GM18873 (cell line): ENCODE results near the gene RTP3.
A peak's percentile ranks its signal among the peaks of the same experiment; 100 is the strongest.

ENCODE experiments used
- ATAC-seq: cut with Tn5 transposase; IDR thresholded peaks from one replicate; pipeline ENCODE4 v1.9.1; 2021; ENCODE audit warnings: mild to moderate bottlenecking, moderate library complexity, moderate number of reproducible peaks; ENCODE audit not compliant: unreplicated experiment, low FRiP score

Gene RTP3

DNA sequence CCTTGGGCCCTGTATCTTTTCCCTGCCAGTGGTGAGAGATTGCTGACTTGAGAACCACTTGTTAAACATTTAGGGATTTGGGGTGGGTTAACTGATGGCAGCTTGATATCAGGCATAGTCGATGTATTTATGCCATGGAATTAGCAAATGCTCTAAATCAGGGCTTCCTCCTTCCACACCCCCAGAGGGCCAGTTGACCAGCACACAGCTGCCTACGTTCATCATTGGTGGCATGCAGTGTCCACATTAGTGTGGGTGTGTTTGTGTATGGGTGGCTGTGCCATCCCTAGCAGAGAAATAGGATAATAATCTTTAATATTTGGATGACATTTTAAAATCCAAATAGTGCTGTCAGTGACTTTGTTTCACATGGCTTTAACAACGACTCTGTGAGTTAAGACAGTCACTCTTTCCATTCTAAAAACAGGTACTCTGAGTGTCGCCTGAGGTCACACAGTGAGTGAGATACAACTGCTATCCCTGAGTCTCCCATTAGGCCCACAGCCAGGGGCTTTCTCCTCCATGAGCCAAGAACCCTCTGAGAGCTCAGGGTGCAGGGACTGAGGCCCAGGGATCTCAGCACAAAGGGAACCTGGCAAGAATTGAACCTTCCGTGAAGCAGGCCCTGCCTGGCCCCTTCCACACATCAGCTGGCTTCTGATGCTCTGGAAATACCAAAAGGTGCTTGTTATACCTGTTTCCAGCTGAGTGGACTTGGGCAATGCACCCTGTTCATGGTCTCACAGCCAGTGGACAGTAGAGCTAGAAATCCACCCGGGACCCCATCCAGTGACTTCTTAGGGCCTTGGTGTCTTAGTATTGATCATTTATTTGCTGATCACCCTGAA, 28.8 kb upstream of the RTP3 start:
- ATAC-seq: no peak

DNA sequence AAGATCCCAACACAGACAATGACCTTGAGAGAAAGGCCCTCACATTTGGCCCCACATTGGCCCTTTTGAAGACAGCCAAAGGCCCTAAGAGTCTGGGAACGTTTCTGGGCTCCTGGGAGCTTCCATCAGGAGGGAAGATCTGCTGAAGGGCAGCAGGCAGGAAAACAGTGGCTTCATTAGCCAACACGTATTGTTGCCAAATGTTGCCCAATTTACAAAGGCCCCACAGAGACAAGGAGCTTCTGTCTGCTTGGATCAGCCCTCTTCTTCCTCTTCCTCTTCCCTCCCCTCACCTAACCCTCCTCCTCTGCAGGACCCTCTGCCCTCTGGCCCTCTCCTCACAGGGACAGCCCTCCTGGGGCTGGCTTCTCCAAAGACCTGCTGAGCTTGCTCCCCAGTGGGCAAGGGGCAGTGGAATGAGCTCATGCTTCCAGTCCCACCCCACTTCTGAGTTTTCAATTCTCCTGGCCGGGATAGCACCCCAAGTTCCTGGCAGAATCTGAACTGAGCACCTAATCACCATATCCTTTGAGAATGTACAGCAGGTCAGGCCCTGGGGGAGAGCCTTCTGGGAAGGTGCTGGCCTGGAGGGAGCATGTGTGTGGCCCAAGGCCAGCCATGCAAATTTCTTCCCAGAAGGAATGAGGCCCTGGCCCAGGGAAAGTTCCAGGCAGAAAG, 28.0 kb upstream of the RTP3 start:
- ATAC-seq: no peak

DNA sequence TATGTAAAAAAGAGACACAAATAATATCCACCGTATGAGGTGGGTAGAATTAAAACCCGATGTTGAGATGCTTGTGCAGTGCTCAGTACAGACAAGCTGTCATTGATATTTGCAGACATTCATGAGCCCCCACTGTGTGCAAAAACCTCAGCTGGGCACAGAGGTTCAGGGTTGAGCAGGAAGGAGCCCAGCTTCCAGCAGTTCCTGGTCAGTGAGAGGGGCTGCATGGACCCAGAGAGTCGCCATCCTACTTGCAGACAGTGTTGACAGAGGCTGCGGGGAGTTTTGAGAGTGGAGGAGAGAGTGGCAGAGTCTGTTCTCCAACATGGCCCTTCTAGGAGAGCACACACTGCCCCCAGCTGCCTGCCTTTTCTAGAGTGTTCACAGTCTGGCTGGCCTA, 26.9 kb upstream of the RTP3 start:
- no peak for ATAC-seq

DNA sequence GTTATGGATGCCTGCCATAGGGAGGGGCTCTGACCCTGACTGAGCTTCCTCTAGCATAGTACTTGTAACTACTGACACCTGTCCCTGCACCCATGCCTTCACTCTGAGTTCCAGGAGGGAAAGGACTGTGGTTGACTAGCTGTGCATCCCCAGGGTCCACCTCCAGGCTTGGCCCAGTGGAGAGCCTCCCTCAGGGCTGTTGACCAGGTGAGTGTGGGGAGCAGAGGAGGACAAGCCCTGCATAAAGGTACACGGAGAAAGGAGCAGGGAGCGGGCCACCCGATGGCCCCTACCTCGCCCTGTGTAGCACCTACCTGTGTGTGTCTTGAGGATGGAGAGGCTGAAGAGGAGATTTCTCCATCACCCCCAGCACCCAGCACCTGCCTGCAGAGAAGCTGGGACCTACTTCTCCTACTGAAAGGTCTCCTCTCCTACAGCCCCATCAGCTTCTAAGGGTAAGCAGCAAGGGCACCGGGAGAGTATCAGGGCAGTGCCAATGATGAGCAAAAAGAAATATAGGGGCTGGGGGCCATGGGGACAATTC, 26.3 kb upstream of the RTP3 start:
- no peak for ATAC-seq

DNA sequence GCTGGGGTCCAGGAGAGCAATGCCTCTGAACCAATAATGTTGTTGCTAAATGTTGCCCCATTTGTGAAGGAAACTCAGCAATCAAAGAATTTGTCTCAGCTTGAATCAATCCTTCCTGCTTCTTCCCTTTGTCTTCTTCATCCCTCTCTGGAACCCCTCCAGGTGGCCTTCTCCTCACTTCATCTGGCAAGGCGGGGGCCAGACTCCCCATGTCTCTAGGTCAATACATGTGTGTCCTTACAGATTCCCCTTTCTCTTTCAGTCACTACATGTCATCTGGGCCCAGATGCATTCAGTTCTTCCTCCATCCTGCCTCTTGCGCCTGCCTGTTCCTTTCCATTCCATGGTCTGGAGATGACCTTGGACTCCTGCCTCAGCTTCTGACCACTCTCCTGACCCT, 25.0 kb upstream of the RTP3 start:
- no peak for ATAC-seq

DNA sequence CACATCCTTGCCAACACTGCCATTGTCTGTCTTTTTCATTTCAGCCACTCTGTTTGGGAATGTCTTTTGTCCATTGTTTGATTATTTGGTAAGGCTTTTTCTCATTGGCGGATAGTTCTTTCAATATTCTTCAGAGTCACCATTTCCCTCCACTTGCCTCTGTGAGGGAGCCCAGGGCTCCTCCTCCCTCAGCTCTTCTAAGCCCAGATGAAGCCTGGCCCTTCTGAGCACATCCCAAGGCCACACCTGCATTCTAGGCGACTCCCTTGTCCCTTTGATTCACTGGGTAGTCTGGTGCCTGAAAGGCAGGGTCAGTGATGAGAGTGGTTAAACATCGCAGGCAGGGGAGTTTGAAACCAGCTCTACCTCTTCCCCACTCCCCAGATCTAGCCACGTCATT, 20.6 kb upstream of the RTP3 start:
- no peak for ATAC-seq

DNA sequence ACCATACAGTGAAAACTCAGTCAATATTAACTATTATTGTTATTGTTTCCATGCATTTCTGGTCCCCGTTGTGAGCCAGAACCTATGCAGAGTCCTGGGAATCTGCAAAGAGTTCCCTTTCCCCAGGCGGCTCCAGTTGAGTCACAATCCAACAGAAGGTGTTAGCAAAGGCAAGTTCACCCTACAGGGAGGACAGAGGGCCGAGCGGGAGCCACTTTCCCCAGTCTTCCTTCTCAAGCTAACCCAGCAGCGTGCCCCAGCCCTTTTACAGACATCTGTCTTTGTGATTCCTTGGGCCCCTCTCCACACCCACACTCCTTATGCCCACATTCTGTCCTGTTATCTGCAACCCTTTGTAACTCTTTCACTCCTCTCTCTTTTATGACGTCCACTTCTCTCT, 20.0 kb upstream of the RTP3 start:
- ATAC-seq: no peak

DNA sequence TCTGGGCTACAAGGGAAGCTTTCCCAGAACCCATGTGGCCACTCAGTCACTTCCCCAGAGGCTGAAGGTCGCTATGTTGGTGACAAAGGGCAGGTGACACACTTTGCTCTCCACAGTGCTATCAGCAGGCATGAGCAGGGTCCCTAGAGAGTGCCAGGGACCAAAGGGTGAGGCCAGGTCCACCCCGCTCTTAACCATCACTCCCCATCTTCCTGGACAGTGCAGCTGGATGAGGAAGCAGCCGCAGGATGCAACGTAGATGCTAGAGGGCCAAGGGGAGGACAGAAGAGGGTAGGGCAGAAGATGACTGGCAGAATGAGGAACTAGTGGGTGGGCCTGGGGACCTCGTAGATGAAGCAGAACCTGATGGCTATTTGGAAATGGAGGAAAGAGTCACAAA, 19.4 kb upstream of the RTP3 start:
- ATAC-seq: no peak

DNA sequence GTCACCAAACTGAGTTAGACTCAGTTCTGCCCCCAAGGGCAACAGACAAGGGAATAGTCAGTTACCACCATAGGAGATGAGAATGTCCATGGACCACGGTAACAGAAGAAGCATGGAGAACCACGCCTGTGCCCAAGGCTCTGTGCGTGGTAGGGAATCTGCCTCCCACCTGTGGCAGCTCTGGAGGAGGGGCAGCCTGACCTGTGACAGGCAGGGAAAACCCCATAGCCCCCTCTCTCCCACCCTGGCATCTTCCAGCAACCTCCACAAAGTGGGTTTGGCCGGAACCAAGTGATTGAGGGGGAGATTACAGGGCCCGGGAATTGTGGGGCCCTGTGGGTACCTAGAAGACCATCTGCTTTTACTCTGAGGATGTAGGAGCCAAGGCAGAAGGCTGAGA, 18.8 kb upstream of the RTP3 start:
- no peak for ATAC-seq

DNA sequence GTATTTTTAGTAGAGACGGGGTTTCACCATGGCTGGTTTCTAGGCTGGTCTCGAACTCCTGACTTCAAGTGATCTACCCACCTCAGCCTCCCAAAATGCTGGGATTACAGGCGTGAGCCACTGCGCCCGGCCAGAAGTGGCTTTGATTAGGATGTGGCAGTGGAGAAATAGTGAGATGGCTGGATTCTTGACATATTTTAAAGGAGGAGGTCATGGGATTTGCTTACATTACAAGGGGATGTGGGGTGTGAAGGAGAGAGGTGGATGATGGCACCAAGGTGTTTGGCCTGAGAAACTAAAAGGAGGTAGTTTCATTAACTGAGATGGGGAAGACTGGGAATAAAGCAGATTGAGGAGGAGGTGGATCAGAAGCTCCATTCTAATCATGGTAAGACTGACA, 18.1 kb upstream of the RTP3 start:
- ATAC-seq: no peak

DNA sequence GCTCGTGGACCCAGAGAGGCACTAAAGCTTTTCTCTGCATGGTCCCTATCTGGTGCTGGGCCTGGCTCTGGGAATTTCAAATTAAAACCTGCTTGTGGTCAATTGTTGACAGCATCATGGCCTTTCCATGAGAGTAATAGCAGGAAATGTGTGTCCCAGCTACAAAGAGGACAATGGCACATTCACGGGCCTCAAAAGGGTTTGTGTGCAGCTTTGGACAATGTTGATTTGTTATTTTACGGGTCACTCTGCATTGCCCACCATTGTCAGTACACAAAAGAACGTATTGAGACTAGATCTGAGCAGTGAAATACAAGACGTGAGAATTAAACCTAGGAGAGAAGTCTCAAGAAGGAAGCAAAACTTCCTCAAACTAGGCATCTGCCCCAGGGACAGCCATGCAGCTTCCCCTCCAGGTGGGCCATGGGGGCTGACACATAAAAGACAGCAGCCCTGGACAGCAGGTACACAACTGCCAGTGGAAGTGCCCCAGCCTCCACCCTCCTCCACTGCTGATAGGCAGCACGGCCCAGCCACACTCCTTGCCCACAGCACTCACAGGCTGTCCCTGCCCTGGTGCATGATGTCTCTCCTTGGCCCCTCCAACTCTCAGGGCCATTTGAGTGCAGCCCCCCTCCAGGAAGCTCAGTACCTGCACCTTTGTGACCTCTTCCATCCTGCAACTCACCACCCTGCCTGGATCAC, 17.1 kb upstream of the RTP3 start:
- ATAC-seq: no peak

DNA sequence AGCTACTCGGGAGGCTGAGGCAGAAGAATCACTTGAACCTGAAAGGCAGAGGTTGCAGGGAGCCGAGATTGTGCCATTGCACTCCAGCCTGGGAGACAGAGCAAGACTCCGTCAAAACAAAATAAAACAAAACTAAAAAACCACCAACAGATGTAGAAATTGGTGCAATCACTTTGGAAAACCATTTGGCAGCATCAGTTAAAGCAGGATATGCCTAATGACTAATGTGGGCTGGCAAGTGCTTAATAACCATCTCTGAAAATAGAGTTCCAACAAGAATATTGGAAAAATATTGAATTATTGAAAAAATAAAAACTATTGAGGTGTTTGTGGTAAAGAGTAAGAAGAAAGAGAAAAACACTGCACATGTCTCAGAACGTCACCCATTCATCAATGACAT, 16.1 kb upstream of the RTP3 start:
- ATAC-seq: no peak

DNA sequence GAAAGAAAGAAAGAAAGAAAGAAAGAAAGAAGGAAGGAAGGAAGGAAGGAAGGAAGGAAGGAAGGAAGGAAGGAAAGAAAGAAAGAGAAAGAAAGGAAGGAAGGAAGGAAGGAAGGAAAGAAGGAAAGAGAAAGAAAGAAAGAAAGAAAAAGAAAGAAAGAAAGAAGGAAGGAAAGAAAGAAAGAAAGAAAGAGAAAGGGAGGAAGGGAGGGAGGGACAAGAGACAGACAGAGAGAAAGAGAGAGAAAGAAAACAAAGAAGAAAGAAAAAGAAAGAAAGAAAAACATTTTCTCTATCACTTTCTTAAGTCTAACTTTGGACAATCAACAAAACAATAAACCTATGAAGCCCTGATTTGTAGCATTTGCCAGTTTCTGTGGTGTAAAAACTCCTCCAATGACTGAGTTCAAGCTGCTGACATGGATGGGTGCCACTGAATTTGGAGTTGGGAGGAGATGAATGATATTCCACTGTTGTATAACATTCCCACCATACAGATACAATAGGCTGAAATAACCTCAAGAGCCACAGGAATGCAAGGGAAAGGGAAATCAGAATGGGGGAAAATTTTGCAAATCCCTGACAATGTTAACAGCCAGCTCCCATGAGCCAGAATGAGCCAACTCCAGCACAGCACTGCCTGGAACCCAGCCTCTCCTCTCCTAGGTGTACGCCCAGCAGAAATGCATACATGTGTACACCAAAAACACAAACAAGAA, 15.0 kb upstream of the RTP3 start:
- ATAC-seq: no peak

DNA sequence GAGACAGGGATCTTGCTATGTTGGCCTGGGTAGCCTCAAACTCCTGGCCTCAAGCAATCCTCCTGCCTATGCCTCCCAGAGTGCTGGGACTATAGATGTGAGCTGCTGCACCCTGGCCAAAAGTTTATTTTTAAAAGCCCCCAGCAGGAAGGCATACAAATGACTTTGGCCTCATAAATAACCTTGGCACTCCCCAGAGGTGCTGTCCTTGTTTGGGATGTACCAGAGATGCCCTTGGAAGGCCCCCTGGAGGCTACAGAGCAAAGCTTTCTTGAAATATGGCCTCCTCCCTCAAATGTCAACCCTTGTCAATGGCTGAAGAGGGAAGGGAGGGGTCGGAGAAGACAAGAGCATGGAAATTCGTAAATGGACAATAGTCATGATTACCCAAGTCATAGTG, 14.0 kb upstream of the RTP3 start:
- no peak for ATAC-seq

DNA sequence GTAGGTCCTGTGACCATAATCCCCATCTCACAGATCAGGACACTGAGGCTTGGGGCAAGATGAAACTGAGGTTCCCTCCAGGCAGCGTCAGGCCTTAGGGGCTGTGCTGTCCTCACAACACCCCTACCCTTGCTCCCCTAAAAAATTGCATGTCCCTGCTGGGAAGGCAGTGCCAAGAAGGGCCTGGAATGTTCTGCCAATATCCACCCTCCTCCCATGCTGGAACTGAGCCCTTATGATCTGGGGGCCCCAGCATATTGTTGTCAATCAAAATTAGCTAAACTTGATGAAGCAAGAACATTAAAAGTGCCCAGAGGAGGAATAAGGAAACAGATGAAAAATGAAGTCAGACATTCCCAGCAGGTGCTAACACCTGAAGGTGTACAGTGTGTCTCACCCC, 13.4 kb upstream of the RTP3 start:
- no peak for ATAC-seq

DNA sequence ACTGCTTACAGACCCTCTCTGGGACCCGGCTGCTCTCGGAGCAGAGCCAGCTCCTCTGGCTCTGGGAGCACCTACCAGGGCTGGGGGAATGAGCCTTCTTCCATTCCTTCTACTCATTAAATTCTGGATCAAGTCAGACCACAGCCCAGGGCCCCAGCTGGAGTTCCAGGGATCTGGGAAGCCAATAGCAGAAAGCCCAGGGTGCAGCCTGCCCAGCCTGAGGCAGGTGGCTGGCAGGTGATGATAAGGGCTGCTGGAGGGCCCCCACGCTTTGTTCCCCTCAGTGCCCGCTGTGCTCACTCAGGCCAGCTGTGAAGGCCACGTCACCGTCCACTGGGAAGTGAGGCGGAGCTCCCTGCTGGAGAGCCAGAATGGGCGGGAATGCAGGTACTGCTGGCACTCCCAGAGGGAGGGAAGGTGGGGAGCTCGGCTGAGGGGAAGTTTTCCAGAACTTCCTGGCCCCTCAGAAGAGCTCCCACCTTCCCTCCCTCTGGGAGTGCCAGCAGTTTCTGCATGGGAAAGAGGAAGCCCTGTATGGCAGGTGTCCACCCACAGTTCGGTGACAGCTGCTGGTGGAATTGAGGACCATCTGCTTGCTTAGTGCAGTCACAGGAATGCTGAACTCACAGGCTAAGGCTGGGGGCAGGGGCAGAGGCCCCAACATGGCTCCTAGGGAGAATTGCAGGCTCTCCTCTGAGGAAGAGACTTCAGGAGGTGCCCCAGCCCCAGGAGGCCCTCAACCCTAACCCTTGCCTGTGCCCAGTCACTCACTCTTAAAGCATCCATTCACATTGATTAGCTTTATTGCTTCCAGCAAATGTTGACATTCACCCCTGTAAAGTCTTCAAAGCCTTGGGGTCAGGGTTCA, 12.6 kb upstream of the RTP3 start:
- ATAC-seq: no peak

DNA sequence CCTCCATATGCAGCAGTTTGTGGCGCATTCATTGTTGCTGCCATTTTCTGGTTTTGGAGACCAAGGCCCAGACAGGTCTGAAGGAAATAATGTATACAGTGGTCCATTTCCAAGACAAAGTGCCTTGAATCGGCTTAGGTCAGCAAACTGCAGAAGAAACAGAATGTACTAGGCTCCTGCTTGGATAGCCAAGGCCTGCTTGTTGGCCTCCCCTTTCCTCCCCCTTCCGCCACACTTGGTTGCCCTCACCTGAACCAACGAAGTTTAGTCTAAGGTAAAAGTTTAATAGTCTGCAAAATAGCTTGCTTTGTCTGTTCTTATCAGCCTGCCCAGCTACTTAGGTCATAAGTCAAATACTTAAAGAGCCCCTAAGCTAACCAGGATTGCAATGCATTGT, 12.0 kb upstream of the RTP3 start:
- no peak for ATAC-seq

DNA sequence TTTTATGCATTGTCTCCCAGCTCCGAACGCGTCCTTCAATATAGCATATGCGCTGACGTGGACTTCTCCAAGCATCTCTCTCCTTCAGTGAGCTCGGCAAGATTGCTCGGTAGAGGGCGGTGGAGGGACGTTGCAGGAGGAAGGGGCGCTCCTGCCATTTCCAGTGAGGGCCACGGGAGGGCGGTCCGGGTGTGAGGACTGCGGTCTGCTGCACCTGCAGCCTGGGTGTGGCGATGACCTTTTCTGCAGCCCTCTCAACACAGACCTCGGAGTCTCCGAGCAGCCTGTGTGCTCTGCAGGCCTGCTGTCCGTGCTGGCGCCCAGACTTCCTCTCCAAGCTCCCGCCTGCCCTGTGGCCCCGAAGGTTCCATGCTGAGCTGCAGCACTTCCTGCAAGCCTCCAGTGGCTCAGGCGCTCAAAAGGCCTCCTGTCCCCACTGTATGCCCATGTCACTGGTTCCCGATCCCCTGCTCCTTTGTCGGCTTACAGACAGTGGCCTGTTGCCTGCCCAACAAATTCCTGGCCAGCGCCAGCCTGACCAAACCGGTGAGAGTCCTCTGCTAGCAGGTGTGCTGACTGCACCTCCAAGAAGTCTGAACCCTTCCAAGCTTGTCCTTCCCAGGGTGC, 8.9 kb upstream of the RTP3 start:
- peak; percentile 75 for ATAC-seq

DNA sequence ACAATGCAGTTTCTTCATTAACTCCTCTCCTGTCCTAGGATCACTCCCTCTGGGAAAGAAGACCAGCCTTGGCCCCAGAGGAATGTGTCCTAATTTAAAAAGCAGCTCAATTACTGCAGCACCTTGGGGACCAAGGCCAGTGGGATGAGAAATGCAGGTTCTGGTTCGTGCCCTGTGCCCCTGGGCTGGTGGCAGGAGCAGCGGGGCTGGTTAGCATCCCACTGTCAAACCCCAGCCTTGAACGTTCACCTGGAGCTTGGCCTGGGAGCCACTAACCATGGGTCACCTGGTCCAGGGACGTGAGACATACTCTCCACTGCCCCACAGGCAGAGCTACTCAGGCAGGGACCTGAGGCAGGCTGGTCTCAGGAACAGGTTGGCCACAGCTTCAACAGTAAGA, 8.4 kb upstream of the RTP3 start:
- no peak for ATAC-seq
